Measurements from ENCODE around the gene CCBE1. TPM values are rescaled to one million over a fixed set of nuclear protein-coding genes. Genes with fewer than 3 reads are reported as not detected.

The CCBE1 gene
- total RNA-seq, 4 donors from 2014 or later = 1.5 to 10.9 (median 4.6) TPM

GRCh38 chr18:59643740-59644139 lies 53.5 kb downstream of the CCBE1 start:
- TF ChIP-seq POLR2A (IDR thresholded peaks at IDR 0.05) (no peak), CTCF (IDR thresholded peaks at IDR 0.05) (no peak)
- intact Hi-C loops (cut with DNase I; ENCODE audit: low total_unique reads) = no loop called here
- DNase-seq = no peak
- Histone ChIP-seq H3K27me3 (no peaks in the 10 kb centered on the region), H3K4me1 (no peaks in the 10 kb centered on the region), H3K9me3 (no peaks in the 10 kb centered on the region), H3K36me3 (no peaks in the 10 kb centered on the region), H3K27ac (no peak overlapping the region), H3K4me3 (no peak overlapping the region)

- Histone ChIP-seq H3K9me3 (no peaks in the 10 kb centered on the region), H3K27ac (no peak overlapping the region), H3K4me1 (no peaks in the 10 kb centered on the region), H3K36me3 (no peaks in the 10 kb centered on the region), H3K27me3 (no peaks in the 10 kb centered on the region), H3K4me3 (no peak overlapping the region)
- TF ChIP-seq CTCF (IDR thresholded peaks at IDR 0.05) (no peak), POLR2A (IDR thresholded peaks at IDR 0.05) (no peak)
- intact Hi-C loops (cut with DNase I; ENCODE audit: low total_unique reads) = no loop called here
- no peak for DNase-seq
These were observed 56.5 kb downstream of the CCBE1 start for GRCh38 chr18:59640721-59641120.

- Histone ChIP-seq H3K27me3 (no peaks in the 10 kb centered on the region), H3K27ac (no peak overlapping the region), H3K9me3 (no peaks in the 10 kb centered on the region), H3K4me3 (no peak overlapping the region), H3K36me3 (no peaks in the 10 kb centered on the region), H3K4me1 (no peaks in the 10 kb centered on the region)
- intact Hi-C loops (cut with DNase I; ENCODE audit: low total_unique reads) = no loop called here
- no peak for DNase-seq
- TF ChIP-seq POLR2A (IDR thresholded peaks at IDR 0.05) (no peak), CTCF (IDR thresholded peaks at IDR 0.05) (no peak)
These were observed 57.4 kb downstream of the CCBE1 start for GRCh38 chr18:59639821-59640220.

- intact Hi-C loops (cut with DNase I; ENCODE audit: low total_unique reads) = no loop called here
- no peak for DNase-seq
- Histone ChIP-seq H3K4me1 (no peaks in the 10 kb centered on the region), H3K36me3 (no peaks in the 10 kb centered on the region), H3K27ac (no peak overlapping the region), H3K27me3 (no peaks in the 10 kb centered on the region), H3K9me3 (no peaks in the 10 kb centered on the region), H3K4me3 (no peak overlapping the region)
- no peak for TF ChIP-seq POLR2A (IDR thresholded peaks at IDR 0.05)
- no peak for TF ChIP-seq CTCF (IDR thresholded peaks at IDR 0.05)
These were observed 58.1 kb downstream of the CCBE1 start for GRCh38 chr18:59639136-59639535.

- no peaks in the 10 kb centered on the region for H3K36me3 ChIP-seq
- intact Hi-C loops (cut with DNase I; ENCODE audit: low total_unique reads) = no loop called here
- no peaks in the 10 kb centered on the region for H3K4me1 ChIP-seq
These were observed 63.2 kb downstream of the CCBE1 start for GRCh38 chr18:59633961-59634485.

More at GRCh38 chr18:59633961-59634485, 63.2 kb downstream of the CCBE1 start:
- DNase-seq = no peak
- Histone ChIP-seq H3K27me3 (no peaks in the 10 kb centered on the region), H3K9me3 (no peaks in the 10 kb centered on the region), H3K27ac (peak overlapping the region in 1 of 2 donors; percentile 5), H3K4me3 (no peak overlapping the region)
- TF ChIP-seq POLR2A (IDR thresholded peaks at IDR 0.05) (no peak), CTCF (IDR thresholded peaks at IDR 0.05) (no peak)

Data from uterus (tissue), 4 donors.